Measurements from ENCODE around the gene GRIA2. TPM values are rescaled to one million over a fixed set of nuclear protein-coding genes. Genes with fewer than 3 reads are reported as not detected.

Gene GRIA2
- total RNA-seq, 1 donor from 2014 or later = not detected

GRCh38 chr4:157196046-157196445 lies 24.5 kb upstream of the GRIA2 start:
- H3K4me1 ChIP-seq = no peaks in the 10 kb centered on the region
- no peak overlapping the region for H3K4me3 ChIP-seq
- no peaks in the 10 kb centered on the region for H3K9me3 ChIP-seq (replicated peaks)
- no peak overlapping the region for H3K27ac ChIP-seq (replicated peaks)
- intact Hi-C loops (cut with micrococcal nuclease) = no loop called here
- H3K36me3 ChIP-seq = no peaks in the 10 kb centered on the region
- H3K27me3 ChIP-seq (ENCODE audit: low read depth) = no peaks in the 10 kb centered on the region
- no peak for DNase-seq
- TF ChIP-seq, protein P1, sequence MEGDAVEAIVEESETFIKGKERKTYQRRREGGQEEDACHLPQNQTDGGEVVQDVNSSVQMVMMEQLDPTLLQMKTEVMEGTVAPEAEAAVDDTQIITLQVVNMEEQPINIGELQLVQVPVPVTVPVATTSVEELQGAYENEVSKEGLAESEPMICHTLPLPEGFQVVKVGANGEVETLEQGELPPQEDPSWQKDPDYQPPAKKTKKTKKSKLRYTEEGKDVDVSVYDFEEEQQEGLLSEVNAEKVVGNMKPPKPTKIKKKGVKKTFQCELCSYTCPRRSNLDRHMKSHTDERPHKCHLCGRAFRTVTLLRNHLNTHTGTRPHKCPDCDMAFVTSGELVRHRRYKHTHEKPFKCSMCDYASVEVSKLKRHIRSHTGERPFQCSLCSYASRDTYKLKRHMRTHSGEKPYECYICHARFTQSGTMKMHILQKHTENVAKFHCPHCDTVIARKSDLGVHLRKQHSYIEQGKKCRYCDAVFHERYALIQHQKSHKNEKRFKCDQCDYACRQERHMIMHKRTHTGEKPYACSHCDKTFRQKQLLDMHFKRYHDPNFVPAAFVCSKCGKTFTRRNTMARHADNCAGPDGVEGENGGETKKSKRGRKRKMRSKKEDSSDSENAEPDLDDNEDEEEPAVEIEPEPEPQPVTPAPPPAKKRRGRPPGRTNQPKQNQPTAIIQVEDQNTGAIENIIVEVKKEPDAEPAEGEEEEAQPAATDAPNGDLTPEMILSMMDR (IDR thresholded peaks at IDR 0.05; ENCODE audit: borderline replicate concordance) = no peak

DNA sequence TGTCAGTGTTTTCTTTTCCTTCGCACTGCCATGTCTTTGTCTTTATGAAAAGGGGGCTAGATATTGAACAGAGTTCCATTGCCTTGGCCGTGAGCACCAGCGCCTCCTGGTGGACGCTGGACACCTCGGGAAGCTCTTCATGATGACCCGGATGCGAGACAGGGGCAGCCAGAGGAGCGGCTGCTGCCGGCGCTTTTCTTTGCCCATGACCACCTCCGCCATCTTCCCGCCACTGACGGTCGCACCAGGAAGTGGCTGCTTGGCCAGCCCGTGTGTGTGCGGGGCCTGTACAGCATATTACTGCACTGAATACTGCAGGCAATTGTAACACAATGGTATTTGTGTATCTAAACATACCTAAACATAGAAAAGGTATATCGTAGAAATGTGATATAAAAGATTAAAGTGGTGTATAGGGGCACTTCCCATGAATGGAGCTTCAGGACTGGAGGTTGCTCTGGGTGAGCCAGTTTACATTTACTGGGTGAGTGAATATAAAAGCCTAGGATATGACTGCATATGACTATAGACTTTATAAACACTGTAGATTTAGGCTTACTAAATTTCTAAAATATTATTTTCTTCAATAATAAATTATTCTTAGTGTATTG lies 15.8 kb upstream of the GRIA2 start:
- DNase-seq = no peak
- Histone ChIP-seq H3K36me3 (no peaks in the 10 kb centered on the region), H3K4me1 (no peaks in the 10 kb centered on the region), H3K27me3 (ENCODE audit: low read depth) (no peaks in the 10 kb centered on the region), H3K4me3 (no peak overlapping the region), H3K9me3 (replicated peaks) (no peaks in the 10 kb centered on the region), H3K27ac (replicated peaks) (no peak overlapping the region)
- TF ChIP-seq, protein P1 (IDR thresholded peaks at IDR 0.05; ENCODE audit: borderline replicate concordance) = peak; percentile 27
- intact Hi-C loops (cut with micrococcal nuclease) = no loop called here

GRCh38 chr4:157217708-157218107 lies 2.8 kb upstream of the GRIA2 start:
- no peaks in the 10 kb centered on the region for H3K9me3 ChIP-seq (replicated peaks)
- H3K27me3 ChIP-seq (ENCODE audit: low read depth) = peaks cover 50% of the 10 kb centered on the region
- DNase-seq = no peak
- H3K27ac ChIP-seq (replicated peaks) = no peak overlapping the region
- H3K36me3 ChIP-seq = no peaks in the 10 kb centered on the region
- H3K4me3 ChIP-seq = no peak overlapping the region
- intact Hi-C loops (cut with micrococcal nuclease) = loop anchor here (5.0 kb wide), 1 partner anchor 760 kb away; no protein-coding TSS in a partner anchor
- TF ChIP-seq, protein P1 (IDR thresholded peaks at IDR 0.05; ENCODE audit: borderline replicate concordance) = peak; percentile 33
- peaks cover 12% of the 10 kb centered on the region for H3K4me1 ChIP-seq

DNA sequence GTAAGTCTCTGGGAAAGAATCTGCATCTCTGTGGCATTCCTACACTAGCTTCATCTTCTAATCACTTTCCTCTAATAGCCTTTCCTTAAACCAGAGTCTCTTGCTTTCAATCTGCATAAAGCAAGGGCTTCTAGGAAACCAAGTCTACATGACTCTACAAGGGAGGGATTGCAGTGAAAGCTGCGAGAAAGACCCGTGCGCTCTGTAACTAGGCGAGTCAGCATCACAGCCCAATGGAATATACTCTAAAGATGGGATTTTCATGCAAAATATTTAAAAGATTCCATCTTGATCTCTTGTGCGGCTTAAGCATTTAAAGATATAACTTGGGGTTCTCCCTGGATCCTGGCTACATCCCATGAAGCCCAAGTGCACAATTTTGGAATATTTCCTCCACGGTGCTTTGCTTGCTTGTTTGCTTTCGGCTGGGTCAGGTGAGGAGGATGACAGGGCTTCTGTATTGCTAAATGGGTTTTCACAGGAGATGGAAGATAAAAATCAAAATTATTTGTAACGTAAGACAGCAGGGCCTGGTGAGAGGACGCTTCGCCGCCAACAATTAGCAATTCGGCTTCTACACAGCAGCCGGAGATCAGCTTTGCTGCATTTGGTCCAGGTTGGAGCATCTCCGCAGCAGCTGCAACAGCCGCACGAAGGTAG lies 687 bp upstream of the GRIA2 start:
- Histone ChIP-seq H3K9me3 (replicated peaks) (no peaks in the 10 kb centered on the region), H3K4me1 (peaks cover 15% of the 10 kb centered on the region), H3K4me3 (peak overlapping the region; percentile 47), H3K27me3 (ENCODE audit: low read depth) (peaks cover 72% of the 10 kb centered on the region), H3K36me3 (no peaks in the 10 kb centered on the region), H3K27ac (replicated peaks) (no peak overlapping the region)
- DNase-seq = no peak
- intact Hi-C loops (cut with micrococcal nuclease) = loop anchor here (5.0 kb wide), 1 partner anchor 757 kb away; no protein-coding TSS in a partner anchor
- TF ChIP-seq, protein P1 (IDR thresholded peaks at IDR 0.05; ENCODE audit: borderline replicate concordance) = no peak

- peak overlapping the region; percentile 53 for H3K4me3 ChIP-seq
- H3K27me3 ChIP-seq (ENCODE audit: low read depth) = peaks cover 87% of the 10 kb centered on the region
- intact Hi-C loops (cut with micrococcal nuclease) = no loop called here
- H3K27ac ChIP-seq (replicated peaks) = no peak overlapping the region
- no peaks in the 10 kb centered on the region for H3K36me3 ChIP-seq
- DNase-seq = no peak
- peaks cover 15% of the 10 kb centered on the region for H3K4me1 ChIP-seq
- H3K9me3 ChIP-seq (replicated peaks) = no peaks in the 10 kb centered on the region
- TF ChIP-seq, protein P1 (IDR thresholded peaks at IDR 0.05; ENCODE audit: borderline replicate concordance) = no peak
Observed at GRCh38 chr4:157221426-157221894, 932 bp downstream of the GRIA2 start.

Data from left ventricle myocardium inferior (tissue), 1 donor.